ENCODE measurements around the gene MLLT10.

DNA sequence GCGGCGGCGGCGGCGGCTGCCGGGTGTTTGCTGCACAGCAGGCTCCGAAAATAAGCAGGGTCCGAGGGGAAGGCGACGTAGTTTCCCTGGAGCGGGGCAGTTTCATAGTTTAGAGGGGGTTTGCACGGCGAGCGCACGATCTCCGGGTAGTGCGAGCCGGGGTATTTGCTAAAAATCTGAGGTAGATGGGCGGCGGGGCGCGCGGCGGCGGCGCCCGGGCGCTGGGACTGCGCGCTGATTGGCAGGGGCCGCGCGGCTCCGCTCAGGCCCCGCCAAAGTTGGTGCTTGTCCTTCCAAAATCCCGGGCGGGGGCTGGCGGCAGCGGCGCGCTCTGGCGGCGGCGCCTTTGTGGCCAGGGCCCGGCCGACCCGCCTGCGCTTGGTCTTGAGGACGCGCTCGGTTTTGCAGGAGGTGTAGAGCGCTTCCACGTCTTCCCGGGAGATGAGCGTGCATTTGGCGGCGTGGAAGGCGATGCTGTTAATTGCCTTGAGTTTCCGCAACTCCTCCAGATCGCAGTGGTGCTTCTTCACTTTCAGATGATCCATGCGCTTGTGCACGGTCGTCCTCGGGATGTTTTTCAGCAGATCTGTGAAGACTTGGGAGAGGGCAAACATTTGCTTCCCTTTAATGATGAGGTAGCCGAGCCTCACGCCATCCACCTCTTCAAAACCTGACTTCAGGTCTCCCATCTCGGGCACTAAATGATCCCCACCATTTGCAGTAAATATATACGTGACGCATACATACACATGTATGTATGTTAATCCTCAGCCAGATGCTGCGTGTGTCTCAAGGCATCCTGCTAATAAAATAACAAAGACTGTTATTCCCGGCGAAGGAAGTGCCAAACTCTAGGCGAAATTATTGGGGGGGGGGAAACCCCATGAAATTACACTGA lies 16.6 kb upstream of the MLLT10 start:
- no peak for TF ChIP-seq MXI1 (IDR thresholded peaks at IDR 0.05; ENCODE audit: low read depth, low read length)
- no peak for TF ChIP-seq SP1 (IDR thresholded peaks at IDR 0.05; ENCODE audit: low read depth, low read length)
- TF ChIP-seq CTCF (IDR thresholded peaks at IDR 0.05 in 2 of 3, conservative IDR thresholded peaks at IDR 0.05 in 1 of 3; ENCODE audit: control insufficient read depth in 2 of 3, extremely low read depth in 1 of 3, insufficient read depth in 1 of 3, low read depth in 3 of 3, low read length in 3 of 3) = 0 out of 6 replicates have a peak, but pooled peaks of 1 of the 3 experiments have one; percentile 4
- no peak for TF ChIP-seq POLR2AphosphoS5 (IDR thresholded peaks at IDR 0.05; ENCODE audit: low read length)
- peak; percentile 56; the same call in 1 of the 2 replicates for TF ChIP-seq NFYB (IDR thresholded peaks at IDR 0.05; ENCODE audit: insufficient read depth, low read depth, low read length)
- TF ChIP-seq ZBTB33 (IDR thresholded peaks at IDR 0.05) = no peak
- no peak for TF ChIP-seq IRF3 (IDR thresholded peaks at IDR 0.05)

All from GM12878 (cell line).